Left lobe of liver (tissue), 2 donors: ENCODE results near the gene EBLN1. TPM values are rescaled to one million over a fixed set of nuclear protein-coding genes. Genes with fewer than 3 reads are reported as not detected.
A peak's percentile ranks its signal among the peaks of the same experiment; 100 is the strongest.
"Not testable (repeated sequence)": the region's sequence is repeated elsewhere in the genome, so short reads cannot be mapped to it uniquely, and the experiment has no call there.

Experiments used
- ATAC-seq: fragments of 200-7000 bp; cut with Tn5 transposase; one replicate; pipeline ENCODE4 v1.9.1; 2020; ENCODE audit warnings: mild to moderate bottlenecking, moderate library complexity
- DNase-seq: peaks from one replicate; pipeline ENCODE4 v3.0.0-alpha.2; 2020; ENCODE audit warnings: low spot score
- total RNA-seq: library from RNA; stranded (reverse); gene quantifications from one replicate; pipeline ENCODE4 v1.2.1, GENCODE V29; 2021
- donor health status: DM: no; HTN: no; CAD: no; lungs with moderate emphysema.
- donor health status: DM: no; HTN: yes; CAD: no.

The EBLN1 gene
- total RNA-seq, 1 donor from 2014 or later = not detected

DNA sequence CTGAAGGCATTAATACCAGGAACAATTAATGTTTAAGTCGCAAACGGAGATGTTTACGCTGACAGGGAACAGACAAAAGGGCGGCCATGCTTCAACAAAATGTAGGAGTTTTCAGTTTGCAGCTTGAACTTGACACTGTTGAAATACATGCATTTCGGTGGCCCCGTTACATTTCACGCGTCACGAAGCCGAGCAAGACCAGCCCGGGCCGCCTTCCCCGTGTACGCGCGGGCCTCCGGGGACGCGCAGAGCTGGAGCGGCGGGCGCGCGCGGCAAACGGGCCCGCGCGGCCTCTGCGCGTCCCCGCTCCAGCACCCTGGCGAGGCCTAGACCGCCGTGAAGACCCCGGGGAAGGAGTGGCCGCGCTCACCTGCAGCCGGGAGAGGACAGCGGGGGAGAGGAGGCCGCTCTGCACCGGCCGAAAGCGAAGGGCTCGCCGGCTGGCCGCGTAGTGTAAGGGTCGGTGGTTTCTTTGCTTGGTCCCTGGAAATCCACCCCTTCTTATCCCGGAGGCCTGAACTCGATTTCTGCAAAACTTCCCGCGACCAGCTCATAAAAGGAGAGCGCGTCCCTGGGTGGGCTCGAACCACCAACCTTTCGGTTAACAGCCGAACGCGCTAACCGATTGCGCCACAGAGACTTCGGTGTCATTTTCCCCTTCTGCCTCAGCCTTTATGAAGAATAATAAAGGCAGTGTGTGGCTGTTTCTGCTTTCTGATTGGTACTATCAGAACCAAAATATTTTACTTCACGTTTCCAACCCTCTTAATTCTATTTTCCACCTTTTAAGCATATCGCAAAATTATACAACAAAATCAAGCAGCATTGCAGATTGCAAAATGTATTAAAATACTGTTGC, 11.4 kb upstream of the EBLN1 start:
- DNase-seq (peak; percentile 86), ATAC-seq (peak; percentile 98)

DNA sequence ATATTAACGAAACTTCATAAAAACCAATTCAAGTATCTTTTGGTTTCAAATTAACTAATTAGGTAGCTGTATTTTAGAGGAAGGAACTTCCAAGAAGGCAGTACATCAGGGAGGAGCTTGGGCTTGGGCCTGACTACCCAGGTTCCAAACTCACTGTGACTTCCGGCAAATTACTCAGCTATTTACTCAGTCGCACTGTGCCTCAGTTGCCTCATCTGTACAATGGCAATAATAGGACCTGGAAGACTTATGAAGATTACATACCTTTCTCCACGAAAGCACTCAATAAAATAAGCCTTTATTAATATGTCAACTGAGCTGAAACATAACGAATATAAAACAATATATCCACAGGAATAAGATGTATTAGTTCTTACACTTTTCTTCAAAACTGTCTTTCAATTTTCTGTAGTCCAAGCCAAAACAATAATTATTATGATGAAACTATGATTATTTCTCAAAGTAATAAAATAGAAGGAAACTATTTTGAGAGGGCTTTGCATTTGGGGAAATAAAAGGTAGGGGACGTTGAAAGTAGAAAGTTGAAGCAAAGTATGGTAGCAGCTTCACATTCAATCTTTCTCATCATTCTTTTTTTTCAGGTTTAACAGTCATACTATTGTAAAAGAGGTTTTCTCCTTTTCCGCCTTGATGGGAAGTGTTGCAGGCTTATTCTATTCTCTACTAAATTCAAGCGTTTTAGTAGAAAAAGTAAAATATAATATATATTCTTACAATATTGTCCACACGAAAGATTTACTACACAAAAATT, 10.5 kb upstream of the EBLN1 start:
- no peak for ATAC-seq
- DNase-seq = no peak

DNA sequence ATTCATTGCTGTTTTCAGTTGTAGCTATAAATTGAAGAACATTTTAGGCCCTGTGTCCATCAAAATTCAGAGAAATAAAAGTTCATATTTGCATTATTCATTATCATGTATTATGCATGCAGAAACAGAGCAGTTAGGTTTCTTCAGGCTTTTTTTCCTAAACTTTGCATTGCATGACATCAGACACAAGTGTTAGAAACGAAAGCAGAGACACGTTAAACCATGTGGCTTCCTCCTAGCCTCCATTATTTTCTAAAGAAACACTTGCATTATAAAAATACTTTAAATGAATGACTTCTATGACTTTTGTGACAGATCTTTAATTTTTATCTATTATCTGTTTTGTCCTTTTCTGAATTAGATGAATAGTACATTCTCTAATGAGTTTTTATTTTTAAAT, 8.8 kb upstream of the EBLN1 start:
- ATAC-seq (no peak), DNase-seq (no peak)

DNA sequence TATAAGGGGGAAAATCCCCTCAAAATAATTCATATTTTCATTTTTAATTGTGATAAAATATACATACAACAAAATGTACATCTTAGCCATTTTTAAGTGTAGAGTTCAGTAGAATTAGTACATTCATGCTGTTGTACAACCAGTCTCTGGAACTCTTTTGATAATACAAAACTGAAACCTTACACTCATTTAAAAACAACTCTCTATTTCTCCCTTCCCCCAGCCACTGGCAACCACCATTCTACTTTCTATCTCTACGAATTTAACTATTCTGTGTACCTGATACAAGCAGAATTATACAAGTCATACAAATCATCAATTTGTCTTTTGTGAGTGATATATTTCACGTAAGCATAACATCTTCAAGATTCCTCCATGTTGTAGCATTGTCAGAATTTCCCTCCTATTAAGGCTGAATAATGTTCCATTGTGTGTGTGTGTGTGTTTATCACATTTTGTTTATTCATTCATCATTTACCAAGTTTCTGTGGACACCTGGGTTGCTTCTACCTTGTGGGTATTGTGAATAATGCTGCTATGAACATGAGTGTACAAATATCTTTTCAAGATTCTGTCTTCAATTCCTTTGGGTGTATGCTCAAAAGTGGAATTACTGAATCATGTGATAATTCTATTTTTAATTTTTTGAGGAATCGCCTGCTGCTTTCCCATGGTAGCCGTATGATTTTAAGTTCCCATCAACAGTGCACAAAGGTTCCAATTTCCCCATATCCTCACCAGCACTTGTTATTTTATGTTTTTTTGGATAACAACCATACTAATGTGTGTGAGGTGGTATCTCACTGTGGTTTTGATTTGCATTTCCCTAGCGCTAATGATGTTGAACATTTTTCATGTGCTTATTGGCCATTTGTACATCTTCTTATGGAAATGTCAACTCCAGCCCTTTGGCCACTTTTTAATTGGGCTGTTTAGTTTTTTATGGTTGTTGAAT, 4.7 kb upstream of the EBLN1 start:
- DNase-seq (no peak), ATAC-seq (no peak)

DNA sequence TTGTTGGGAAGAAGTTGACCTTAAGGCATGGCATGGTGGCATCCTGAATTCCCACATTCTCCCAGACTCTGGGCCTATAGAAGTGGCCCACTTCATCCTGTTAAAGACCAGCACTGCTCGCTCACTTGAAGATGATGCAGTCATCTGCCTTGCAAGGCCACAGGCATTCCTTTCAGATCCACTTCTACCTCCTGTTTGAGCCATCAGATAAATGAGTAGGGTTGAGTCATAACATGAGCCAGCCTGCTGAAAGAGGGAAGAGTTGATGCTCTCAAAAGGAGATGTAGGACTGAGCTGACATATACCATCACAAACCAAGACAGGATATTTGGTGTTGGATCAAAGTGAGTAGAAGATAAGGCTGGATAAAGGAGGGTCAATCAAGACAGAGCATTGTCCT, 1.5 kb upstream of the EBLN1 start:
- DNase-seq (no peak), ATAC-seq (no peak)

DNA sequence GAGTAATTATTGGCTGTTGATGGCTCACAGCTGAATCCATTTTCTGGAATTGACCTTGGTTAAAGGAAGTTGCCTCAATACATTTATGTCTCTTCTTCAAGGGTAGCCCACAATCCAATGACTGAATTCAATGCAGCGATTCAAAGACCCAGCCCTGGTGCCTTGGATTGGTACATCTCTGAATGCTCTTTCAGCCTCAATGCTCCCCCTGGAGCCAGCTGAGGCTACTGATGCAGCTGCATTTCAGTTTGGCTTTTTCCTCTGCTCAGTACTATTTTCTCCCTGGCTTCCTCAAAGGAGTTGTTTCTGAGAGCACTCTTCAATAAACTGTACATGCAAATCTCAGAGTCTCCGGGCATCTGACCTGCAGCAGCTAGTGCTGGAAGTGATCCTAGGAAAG, 633 bp upstream of the EBLN1 start:
- ATAC-seq = no peak

DNA sequence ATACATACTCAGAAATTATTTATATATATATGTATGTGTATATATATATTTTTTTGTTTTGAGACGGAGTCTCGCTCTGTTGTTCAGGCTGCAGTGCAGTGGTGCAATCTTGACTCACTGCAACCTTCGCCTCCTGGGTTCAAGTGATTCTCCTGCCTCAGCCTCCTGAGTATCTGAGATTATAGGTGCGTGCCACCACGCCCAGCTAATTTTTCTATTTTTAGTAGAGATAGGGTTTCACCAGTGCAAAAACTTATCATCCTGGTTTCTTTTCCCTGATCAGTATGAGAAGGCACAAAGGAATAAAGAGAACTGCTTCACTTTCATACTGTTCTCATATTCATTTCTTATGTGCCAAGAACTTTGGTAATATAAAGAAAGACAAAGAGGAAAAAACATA, 731 bp downstream of the EBLN1 start:
- DNase-seq, ATAC-seq: not testable (repeated sequence)

More for the DNA sequence above, 633 bp upstream of the EBLN1 start:
- DNase-seq = no peak

DNA sequence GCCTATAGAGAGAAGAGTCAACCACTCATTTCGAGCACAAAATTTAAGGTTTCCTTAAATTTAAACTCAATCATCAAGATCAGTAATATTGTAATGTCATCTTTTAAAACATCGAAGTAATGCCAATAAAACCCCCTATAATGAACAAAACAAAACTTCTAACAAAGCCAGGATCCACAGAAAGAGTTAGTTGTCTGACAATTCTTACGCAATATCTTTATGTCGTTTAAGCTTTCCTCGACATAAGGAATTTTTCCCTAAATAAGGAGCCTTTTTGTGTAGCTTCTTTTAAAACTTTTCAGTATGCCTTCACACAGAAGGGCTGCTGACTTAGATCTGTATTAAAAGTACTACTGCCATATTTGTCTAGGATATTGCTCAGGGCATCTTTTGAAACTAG, 7.5 kb downstream of the EBLN1 start:
- no peak for DNase-seq
- no peak for ATAC-seq

DNA sequence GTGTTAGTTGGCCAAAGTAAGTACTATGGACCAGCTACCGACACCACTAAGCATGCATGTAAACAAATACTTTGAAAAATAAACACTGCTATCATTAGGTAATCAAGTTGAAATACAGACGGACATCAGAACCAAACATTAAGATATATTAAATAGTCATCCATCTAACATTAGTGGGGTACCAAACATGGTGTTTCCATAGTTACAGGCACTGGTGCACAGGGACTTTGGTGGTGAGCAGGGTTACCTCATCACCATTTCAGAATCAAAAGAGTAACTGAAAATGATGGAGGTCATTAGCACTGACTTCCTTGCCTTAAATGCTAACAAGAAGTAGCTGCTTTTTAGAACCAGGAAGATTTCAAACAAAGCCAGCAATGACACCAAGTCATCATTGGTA, 23.9 kb downstream of the EBLN1 start:
- no peak for DNase-seq
- ATAC-seq = no peak

DNA sequence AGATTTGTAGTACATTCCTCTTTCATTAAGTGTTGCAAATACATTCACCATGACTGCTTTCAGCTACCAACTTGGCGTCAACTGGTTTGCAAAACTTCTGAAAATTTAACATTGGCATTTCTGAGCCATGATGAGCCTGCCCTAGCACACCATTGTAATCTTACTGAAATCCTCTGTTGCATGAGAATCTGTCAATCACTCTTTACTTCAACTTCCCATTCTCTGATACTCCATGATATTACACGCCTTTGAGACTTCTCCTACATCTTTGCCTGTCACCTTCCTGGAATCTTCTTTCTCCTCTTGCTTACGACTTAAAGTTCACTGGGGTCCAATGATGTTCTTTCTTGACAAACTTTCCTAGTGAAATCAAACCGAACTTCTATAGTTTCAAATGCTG, 32.2 kb downstream of the EBLN1 start:
- DNase-seq (no peak), ATAC-seq (no peak)

DNA sequence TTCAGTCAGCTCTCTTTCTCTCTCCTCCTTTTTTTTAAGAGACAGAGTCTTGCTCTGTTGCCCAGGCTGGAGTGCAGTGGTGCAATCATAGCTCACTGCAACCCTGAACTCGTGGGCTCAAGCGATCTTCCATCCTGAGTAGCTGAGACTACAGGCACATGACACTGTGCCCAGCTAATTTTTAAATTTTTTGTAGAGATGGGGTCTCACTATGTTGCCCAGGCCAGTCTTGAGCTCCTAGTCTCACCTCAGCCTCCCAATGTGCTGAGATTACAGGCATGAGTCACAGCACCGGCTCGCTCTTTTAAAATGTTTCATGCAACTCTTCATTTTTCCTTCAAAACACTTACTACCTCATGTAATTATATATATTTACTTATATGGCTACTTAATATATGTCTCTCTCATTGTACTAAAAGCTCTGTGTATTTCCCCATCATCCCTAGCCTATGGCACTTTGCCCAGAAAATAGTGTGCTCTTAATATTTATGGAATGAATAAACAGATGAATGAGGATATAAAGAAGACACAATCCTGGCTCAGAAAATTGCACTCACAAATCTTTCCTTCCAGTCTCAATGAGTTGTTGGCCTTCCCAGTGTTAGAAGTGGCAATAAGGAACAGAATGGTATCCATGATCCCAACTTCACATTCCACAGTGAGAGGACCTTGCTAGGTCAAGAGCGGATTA, 33.9 kb downstream of the EBLN1 start:
- no peak for DNase-seq
- no peak for ATAC-seq

DNA sequence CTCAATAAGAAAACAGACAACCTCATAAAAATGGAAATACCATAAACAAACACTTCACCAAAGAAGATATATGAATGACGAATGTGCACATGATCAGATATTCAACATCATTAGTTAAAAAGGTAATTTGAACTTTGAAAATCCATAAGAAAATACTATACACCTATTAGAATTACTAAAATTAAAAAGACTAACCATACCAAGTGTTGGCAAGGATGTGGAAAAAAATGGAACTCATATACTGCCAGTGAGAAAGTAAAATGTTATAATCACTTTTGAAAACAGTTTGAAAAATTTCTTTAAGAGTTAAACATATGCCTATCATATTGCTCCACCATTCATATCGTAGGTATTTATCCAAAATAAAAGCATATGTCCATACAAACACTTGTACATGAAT, 37.1 kb downstream of the EBLN1 start:
- ATAC-seq (no peak), DNase-seq (no peak)

DNA sequence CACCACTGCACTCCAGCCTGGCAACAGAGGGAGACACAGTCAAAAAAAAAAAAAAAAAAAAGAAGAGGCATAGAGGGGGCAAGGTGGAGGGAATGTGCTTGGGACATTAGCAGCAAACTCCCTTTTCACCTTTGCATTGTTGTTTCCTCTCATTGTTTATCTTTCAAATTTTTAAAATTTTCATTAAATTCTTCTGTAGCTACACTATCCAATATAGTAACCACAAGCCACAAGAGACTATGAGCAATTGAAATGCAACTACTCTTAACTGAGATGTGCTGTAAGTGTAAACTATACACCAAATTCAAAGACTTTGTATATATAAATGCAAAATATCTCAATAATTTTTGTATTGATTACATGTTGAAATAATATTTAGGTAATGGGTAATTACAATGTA, 43.4 kb downstream of the EBLN1 start:
- ATAC-seq (no peak), DNase-seq (no peak)

DNA sequence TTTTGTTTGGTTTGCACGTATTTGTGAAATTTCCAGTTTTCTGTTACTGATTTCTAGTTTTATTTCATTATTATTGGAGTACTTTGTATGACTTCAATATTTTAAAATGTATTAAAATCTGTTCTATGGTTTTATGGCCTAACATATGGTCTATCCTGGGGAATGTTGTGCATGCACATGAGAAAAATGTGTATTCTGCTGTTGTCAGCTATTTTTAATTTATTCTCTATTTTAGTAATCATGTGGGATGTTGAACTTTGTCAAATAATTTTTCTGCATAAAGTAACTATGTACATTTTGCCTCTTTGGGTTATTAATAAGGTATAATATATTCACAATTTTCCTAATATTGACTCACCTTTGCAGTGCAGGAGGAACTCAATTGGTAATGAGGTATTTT, 46.7 kb downstream of the EBLN1 start:
- DNase-seq (no peak), ATAC-seq (no peak)

DNA sequence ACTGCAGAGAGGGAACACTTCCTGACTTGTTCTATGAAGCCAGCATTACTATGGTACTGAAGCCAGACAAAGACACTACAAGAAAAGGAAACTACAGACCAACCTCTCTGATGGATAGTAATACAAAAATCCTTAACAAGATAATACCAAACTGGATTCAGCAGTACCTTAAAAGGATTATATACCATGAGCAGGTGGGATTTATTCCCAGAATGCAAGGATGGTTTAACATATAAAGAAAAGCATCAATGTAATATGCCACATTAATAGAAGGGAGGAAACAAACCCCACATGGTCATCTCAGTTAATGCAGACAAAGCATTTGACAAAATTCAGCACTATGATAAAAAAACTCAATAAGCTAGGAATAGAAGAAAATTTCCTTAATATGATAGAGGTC, 47.2 kb downstream of the EBLN1 start:
- no peak for ATAC-seq
- DNase-seq = no peak

DNA sequence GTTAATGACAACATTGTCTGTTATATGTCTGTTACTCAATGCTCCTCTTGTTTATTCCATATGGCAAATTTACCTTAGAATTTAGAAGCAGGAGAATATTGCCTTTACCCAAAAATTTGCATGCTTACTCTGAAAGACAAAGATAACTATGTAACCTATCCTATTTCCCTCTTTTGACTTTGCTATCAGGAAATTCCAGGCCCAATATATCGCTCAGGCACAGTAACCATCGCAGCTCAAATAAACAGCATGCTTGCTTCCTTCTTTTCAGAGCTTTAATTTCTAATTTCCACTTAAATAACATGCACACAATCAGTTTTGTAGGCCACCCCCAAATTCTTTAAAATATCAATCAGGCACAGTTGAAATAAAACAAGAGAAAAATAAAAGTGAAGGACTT, 57.8 kb downstream of the EBLN1 start:
- DNase-seq (no peak), ATAC-seq (no peak)

DNA sequence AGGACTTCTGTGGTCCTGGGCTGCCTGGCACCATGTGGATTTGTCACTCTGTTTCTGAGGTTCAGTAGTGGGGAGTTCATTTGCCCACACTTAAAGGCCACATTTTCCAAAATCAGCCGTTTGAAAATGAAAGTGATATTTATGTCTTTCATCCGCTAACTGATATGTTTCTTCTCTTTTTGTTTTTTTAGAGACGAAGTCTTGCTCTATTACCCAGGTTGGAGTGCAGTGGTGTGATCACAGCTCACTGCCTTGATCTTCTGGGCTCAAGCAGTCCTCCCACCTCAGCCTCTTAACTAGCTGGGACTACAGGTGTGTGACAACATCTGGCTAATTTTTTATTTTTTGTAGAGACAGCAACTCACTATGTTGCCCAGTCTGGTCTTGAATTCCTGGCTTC, 58.6 kb downstream of the EBLN1 start:
- no peak for DNase-seq
- no peak for ATAC-seq
